ENCODE results near the gene PLEKHG4.

The PLEKHG4 gene

GRCh38 chr16:67245186-67245585 is 34.1 kb upstream of the PLEKHG4 start:
- DNase-seq = no peak

GRCh38 chr16:67245674-67246080 is 33.7 kb upstream of the PLEKHG4 start:
- no peak for DNase-seq

GRCh38 chr16:67246081-67246755 is 33.1 kb upstream of the PLEKHG4 start:
- peak; percentile 65 for DNase-seq

GRCh38 chr16:67246756-67247191 is 32.6 kb upstream of the PLEKHG4 start:
- peak; percentile 53 for DNase-seq

GRCh38 chr16:67247192-67248072 is 31.9 kb upstream of the PLEKHG4 start, which contains the start of gene FHOD1:
Gene FHOD1 (minus strand): TSS chr16:67247481. CDS start chr16:67247410, 71 bp downstream.
- DNase-seq = peak; percentile 99

- DNase-seq = no peak
Observed at GRCh38 chr16:67248073-67248400, 31.3 kb upstream of the PLEKHG4 start.

- DNase-seq = peak; percentile 29
Observed at GRCh38 chr16:67248401-67249177, 30.7 kb upstream of the PLEKHG4 start, which contains the start of gene SLC9A5. Gene SLC9A5 (plus strand): TSS chr16:67248979. CDS start chr16:67249015, 36 bp downstream.

- DNase-seq = no peak
Observed at GRCh38 chr16:67249178-67250044, 29.9 kb upstream of the PLEKHG4 start.

GRCh38 chr16:67250045-67250327 is 29.3 kb upstream of the PLEKHG4 start:
- DNase-seq = no peak

GRCh38 chr16:67252609-67253497 is 26.5 kb upstream of the PLEKHG4 start:
- DNase-seq = no peak

GRCh38 chr16:67254801-67255552 is 24.4 kb upstream of the PLEKHG4 start:
- DNase-seq = no peak

GRCh38 chr16:67255553-67256221 is 23.6 kb upstream of the PLEKHG4 start:
- DNase-seq = no peak

- no peak for DNase-seq
Observed at GRCh38 chr16:67256701-67257230, 22.6 kb upstream of the PLEKHG4 start.

GRCh38 chr16:67257486-67258160 is 21.7 kb upstream of the PLEKHG4 start:
- DNase-seq = no peak

- no peak for DNase-seq
Observed at GRCh38 chr16:67258161-67258835, 21.0 kb upstream of the PLEKHG4 start.

- DNase-seq = no peak
Observed at GRCh38 chr16:67259705-67260104, 19.6 kb upstream of the PLEKHG4 start.

- DNase-seq = peak; percentile 58
Observed at GRCh38 chr16:67260426-67261063, 18.8 kb upstream of the PLEKHG4 start.

- DNase-seq = no peak
Observed at GRCh38 chr16:67263201-67263600, 16.1 kb upstream of the PLEKHG4 start.
